Measurements from ENCODE around the gene MAN2B1.

The MAN2B1 gene

DNA sequence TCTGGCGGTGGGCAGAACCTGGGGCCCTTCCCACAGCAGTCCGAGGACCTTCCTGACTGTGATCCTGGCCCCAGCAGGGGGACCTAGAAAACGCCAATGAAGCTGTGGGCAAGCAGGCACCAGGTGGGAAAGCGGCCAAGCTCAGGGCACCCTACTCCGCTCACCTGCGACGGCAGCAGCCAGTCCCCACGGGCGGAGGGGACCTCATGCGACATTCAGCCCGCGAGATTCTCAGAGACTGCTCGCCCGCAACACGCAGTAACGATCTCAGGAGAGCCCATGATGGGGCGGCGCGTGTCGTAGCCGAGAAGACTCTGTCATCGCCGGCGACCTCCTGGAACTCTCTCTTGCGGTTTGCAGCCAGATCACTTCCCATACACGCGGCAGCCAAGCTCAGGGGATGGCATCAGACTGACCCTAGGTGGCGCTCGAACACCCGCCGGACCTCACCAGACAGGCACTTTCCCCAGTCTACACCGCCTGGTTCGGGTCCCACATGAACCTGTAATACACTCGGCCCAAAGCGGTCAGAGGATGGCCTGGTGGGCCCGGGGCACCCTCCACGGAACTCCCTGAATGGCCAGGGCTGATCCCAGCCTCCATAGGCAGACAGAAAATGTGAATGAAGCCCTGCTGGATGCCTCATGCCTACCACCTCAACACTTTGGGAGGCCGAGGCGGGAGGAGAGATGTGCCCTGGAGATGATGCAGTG is 26.5 kb downstream of the MAN2B1 start:
- ChIA-PET POLR2A (no interaction called here), CTCF (interaction anchor here (0.6 kb wide), 1 partner anchor 120 kb away, joined by 6 read pairs; no protein-coding TSS in a partner anchor)
- peak; percentile 75 for DNase-seq (ENCODE audit: extremely low spot score)
- TF ChIP-seq, protein P1, sequence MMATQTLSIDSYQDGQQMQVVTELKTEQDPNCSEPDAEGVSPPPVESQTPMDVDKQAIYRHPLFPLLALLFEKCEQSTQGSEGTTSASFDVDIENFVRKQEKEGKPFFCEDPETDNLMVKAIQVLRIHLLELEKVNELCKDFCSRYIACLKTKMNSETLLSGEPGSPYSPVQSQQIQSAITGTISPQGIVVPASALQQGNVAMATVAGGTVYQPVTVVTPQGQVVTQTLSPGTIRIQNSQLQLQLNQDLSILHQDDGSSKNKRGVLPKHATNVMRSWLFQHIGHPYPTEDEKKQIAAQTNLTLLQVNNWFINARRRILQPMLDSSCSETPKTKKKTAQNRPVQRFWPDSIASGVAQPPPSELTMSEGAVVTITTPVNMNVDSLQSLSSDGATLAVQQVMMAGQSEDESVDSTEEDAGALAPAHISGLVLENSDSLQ (IDR thresholded peaks at IDR 0.05): no peak
- TF ChIP-seq NFRKB (IDR thresholded peaks at IDR 0.05): no peak
- no peak for TF ChIP-seq SP1 (IDR thresholded peaks at IDR 0.05)
- no peak for TF ChIP-seq HDGF (IDR thresholded peaks at IDR 0.05; ENCODE audit: borderline replicate concordance)
- TF ChIP-seq TARDBP (IDR thresholded peaks at IDR 0.05): no peak
- no peak for TF ChIP-seq ZNF384 (IDR thresholded peaks at IDR 0.05)
- no peak for TF ChIP-seq SUZ12 (IDR thresholded peaks at IDR 0.05)
- no peak for TF ChIP-seq LEF1 (IDR thresholded peaks at IDR 0.05; ENCODE audit: borderline replicate concordance)
- no peak for TF ChIP-seq BHLHE40 (IDR thresholded peaks at IDR 0.05; ENCODE audit: borderline replicate concordance)
- TF ChIP-seq ELF4 (IDR thresholded peaks at IDR 0.05): no peak
- no peak for TF ChIP-seq FOXM1 (IDR thresholded peaks at IDR 0.05; ENCODE audit: borderline replicate concordance)
- TF ChIP-seq ARNT (IDR thresholded peaks at IDR 0.05): no peak
- no peak for TF ChIP-seq FOXK2 (IDR thresholded peaks at IDR 0.05)
- no peak for TF ChIP-seq FOXA1 (IDR thresholded peaks at IDR 0.05)
- no peak for TF ChIP-seq CTBP1 (IDR thresholded peaks at IDR 0.05; ENCODE audit: borderline replicate concordance)
- no peak for TF ChIP-seq L3MBTL2 (conservative IDR thresholded peaks at IDR 0.05)

DNA sequence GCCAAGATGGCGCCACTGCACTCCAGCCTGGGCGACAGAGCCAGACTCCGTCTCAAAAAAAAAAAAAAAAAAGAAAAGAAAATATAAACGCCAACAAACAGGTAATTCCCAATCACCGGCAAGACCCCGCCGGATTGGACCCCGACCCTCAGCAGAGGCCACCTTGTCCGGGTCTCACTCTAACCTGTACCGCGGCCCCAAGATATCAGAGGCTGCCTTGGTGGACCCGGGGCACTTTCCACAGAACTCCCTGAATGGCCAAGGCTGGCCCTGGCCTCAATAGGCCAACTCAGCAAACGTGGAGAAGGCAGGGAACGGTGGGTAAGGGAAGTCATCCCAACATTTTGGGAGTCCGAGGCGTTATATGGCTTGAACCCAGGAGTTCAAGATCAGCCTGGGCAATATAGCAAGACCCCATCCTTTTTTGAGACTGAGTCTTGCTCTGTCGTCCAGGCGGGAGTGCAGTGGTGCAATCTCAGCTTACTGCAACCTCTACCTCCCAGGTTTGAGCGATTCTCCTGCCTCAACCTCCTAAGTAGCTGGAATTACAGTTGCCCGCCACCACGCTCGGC is 27.8 kb downstream of the MAN2B1 start:
- TF ChIP-seq ZNF384 (IDR thresholded peaks at IDR 0.05): no peak
- no peak for TF ChIP-seq ARNT (IDR thresholded peaks at IDR 0.05)
- no peak for TF ChIP-seq FOXK2 (IDR thresholded peaks at IDR 0.05)
- TF ChIP-seq LEF1 (IDR thresholded peaks at IDR 0.05; ENCODE audit: borderline replicate concordance): no peak
- no peak for TF ChIP-seq L3MBTL2 (conservative IDR thresholded peaks at IDR 0.05)
- no peak for TF ChIP-seq HDGF (IDR thresholded peaks at IDR 0.05; ENCODE audit: borderline replicate concordance)
- no peak for TF ChIP-seq ELF4 (IDR thresholded peaks at IDR 0.05)
- TF ChIP-seq SUZ12 (IDR thresholded peaks at IDR 0.05): no peak
- TF ChIP-seq, protein P1 (IDR thresholded peaks at IDR 0.05): no peak
- ChIA-PET POLR2A (no interaction called here), CTCF (no interaction called here)
- no peak for DNase-seq (ENCODE audit: extremely low spot score)

- ChIA-PET POLR2A (no interaction called here), CTCF (no interaction called here)
- TF ChIP-seq TARDBP (IDR thresholded peaks at IDR 0.05) (no peak), BHLHE40 (IDR thresholded peaks at IDR 0.05; ENCODE audit: borderline replicate concordance) (no peak), FOXK2 (IDR thresholded peaks at IDR 0.05) (no peak), ARNT (IDR thresholded peaks at IDR 0.05) (no peak), ZNF384 (IDR thresholded peaks at IDR 0.05) (no peak), ELF4 (IDR thresholded peaks at IDR 0.05) (no peak), SUZ12 (IDR thresholded peaks at IDR 0.05) (no peak), SP1 (IDR thresholded peaks at IDR 0.05) (no peak), L3MBTL2 (conservative IDR thresholded peaks at IDR 0.05) (no peak), HDGF (IDR thresholded peaks at IDR 0.05; ENCODE audit: borderline replicate concordance) (no peak)
- no peak for DNase-seq (ENCODE audit: extremely low spot score)
Measured at GRCh38 chr19:12636631-12637030, 29.9 kb downstream of the MAN2B1 start.

DNA sequence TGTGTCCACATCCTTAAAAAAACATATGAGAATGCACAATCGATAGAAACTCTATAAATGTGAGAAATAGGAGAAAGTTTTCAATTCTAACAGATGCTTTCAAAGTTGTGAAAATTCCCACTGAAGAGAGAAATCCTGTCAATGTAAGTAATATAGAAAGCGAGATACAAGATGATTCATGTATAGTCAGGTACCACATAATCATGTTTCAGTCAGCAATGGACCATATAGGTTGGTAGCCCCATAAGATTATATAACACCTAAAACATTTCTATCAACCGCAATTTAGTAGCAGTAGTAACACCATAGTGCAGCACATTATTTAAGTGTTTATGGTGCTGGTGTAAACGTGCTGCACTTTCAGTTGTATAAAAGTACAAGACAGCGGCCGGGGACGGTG is 37.3 kb downstream of the MAN2B1 start:
- ChIA-PET CTCF (no interaction called here), POLR2A (no interaction called here)
- DNase-seq (ENCODE audit: extremely low spot score): no peak
- TF ChIP-seq L3MBTL2 (conservative IDR thresholded peaks at IDR 0.05): no peak
- no peak for TF ChIP-seq ARNT (IDR thresholded peaks at IDR 0.05)
- TF ChIP-seq SUZ12 (IDR thresholded peaks at IDR 0.05): no peak
- TF ChIP-seq HDGF (IDR thresholded peaks at IDR 0.05; ENCODE audit: borderline replicate concordance): no peak
- TF ChIP-seq FOXK2 (IDR thresholded peaks at IDR 0.05): no peak
- no peak for TF ChIP-seq ELF4 (IDR thresholded peaks at IDR 0.05)
- no peak for TF ChIP-seq TARDBP (IDR thresholded peaks at IDR 0.05)
- no peak for TF ChIP-seq BHLHE40 (IDR thresholded peaks at IDR 0.05; ENCODE audit: borderline replicate concordance)
- TF ChIP-seq NFRKB (IDR thresholded peaks at IDR 0.05): no peak
- TF ChIP-seq FOXM1 (IDR thresholded peaks at IDR 0.05; ENCODE audit: borderline replicate concordance): no peak
- TF ChIP-seq, protein P1 (IDR thresholded peaks at IDR 0.05): no peak
- no peak for TF ChIP-seq SP1 (IDR thresholded peaks at IDR 0.05)
- no peak for TF ChIP-seq LEF1 (IDR thresholded peaks at IDR 0.05; ENCODE audit: borderline replicate concordance)
- no peak for TF ChIP-seq CTBP1 (IDR thresholded peaks at IDR 0.05; ENCODE audit: borderline replicate concordance)
- no peak for TF ChIP-seq ZNF384 (IDR thresholded peaks at IDR 0.05)
- no peak for TF ChIP-seq FOXA1 (IDR thresholded peaks at IDR 0.05)

DNA sequence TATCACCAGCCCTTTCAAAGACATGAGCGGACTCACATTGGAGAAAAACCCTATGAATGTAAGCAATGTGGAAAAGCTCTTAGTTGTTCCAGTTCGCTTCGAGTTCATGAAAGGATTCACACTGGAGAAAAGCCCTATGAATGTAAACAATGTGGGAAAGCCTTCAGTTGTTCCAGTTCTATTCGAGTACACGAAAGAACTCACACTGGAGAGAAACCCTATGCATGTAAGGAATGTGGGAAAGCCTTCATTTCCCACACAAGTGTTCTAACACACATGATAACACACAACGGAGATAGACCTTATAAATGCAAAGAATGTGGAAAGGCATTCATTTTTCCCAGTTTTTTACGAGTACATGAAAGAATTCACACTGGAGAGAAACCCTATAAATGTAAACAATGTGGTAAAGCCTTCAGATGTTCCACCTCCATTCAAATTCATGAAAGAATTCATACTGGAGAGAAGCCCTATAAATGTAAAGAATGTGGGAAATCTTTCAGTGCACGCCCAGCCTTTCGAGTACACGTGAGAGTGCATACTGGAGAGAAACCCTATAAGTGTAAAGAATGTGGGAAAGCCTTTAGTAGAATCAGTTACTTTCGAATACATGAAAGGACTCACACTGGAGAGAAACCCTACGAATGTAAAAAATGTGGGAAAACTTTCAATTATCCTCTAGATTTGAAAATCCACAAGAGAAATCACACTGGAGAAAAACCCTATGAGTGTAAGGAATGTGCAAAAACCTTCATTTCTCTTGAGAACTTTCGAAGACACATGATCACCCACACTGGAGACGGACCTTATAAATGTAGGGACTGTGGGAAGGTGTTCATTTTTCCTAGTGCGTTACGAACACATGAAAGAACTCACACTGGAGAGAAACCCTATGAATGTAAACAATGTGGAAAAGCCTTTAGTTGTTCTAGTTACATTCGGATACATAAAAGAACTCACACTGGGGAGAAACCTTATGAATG is 38.2 kb downstream of the MAN2B1 start:
- POLR2A ChIA-PET: no interaction called here
- TF ChIP-seq ELF4 (IDR thresholded peaks at IDR 0.05): no peak
- TF ChIP-seq LEF1 (IDR thresholded peaks at IDR 0.05; ENCODE audit: borderline replicate concordance): no peak
- no peak for TF ChIP-seq TARDBP (IDR thresholded peaks at IDR 0.05)
- no peak for TF ChIP-seq ZNF384 (IDR thresholded peaks at IDR 0.05)
- no peak for TF ChIP-seq FOXM1 (IDR thresholded peaks at IDR 0.05; ENCODE audit: borderline replicate concordance)
- TF ChIP-seq ARNT (IDR thresholded peaks at IDR 0.05): no peak
- no peak for TF ChIP-seq L3MBTL2 (conservative IDR thresholded peaks at IDR 0.05)
- no peak for TF ChIP-seq CTBP1 (IDR thresholded peaks at IDR 0.05; ENCODE audit: borderline replicate concordance)
- TF ChIP-seq, protein P1 (IDR thresholded peaks at IDR 0.05): no peak
- no peak for TF ChIP-seq SP1 (IDR thresholded peaks at IDR 0.05)
- TF ChIP-seq BHLHE40 (IDR thresholded peaks at IDR 0.05; ENCODE audit: borderline replicate concordance): no peak
- no peak for TF ChIP-seq HDGF (IDR thresholded peaks at IDR 0.05; ENCODE audit: borderline replicate concordance)
- TF ChIP-seq FOXK2 (IDR thresholded peaks at IDR 0.05): no peak
- no peak for TF ChIP-seq FOXA1 (IDR thresholded peaks at IDR 0.05)
- no peak for TF ChIP-seq SUZ12 (IDR thresholded peaks at IDR 0.05)
- CTCF ChIA-PET: no interaction called here
- no peak for DNase-seq (ENCODE audit: extremely low spot score)

Measured in HEK293T (cell line).